Heart left ventricle (tissue), 16 donors: Measurements from ENCODE around the gene FRMD8. TPM values are rescaled to one million over a fixed set of nuclear protein-coding genes. Genes with fewer than 3 reads are reported as not detected.
A peak's percentile ranks its signal among the peaks of the same experiment; 100 is the strongest.

Experiments
- ATAC-seq, 4 donors: fragments of 200-7000 bp; cut with Tn5 transposase; one replicate each; pipeline ENCODE4 v1.9.1; 2020 to 2022; ENCODE audit warnings: moderate library complexity in 4 of 4, mild to moderate bottlenecking in 3 of 4, moderate number of reproducible peaks in 1 of 4
- DNase-seq, 5 donors: peaks; one replicate each; pipeline ENCODE4 v3.0.0-alpha.2; 2020
- H3K27ac ChIP-seq, 12 donors: fragments of 200-600 bp; sonication (generic) in 4 of 12; one replicate each; pipeline versions ENCODE4 v1.5.0 to v1.8.0; 2016 to 2022; ENCODE audit warnings: mild to moderate bottlenecking in 2 of 12
- H3K27me3 ChIP-seq, 9 donors: fragments of 200-600 bp; sonication (generic) in 2 of 9; one replicate each; pipeline versions ENCODE4 v1.5.1 to v1.8.0; 2016 to 2022; ENCODE audit warnings: mild to moderate bottlenecking in 3 of 9
- H3K36me3 ChIP-seq, 9 donors: fragments of 200-600 bp; sonication (generic) in 2 of 9; one replicate each; pipeline versions ENCODE4 v1.5.0 to v1.8.0; 2018 to 2022; ENCODE audit warnings: mild to moderate bottlenecking in 2 of 9
- H3K4me1 ChIP-seq, 12 donors: fragments of 200-600 bp; sonication (generic) in 4 of 12; one replicate each; pipeline versions ENCODE4 v1.5.0 to v1.8.0; 2016 to 2022; ENCODE audit warnings: mild to moderate bottlenecking in 3 of 12
- H3K4me3 ChIP-seq, 12 donors: fragments of 200-600 bp; sonication (generic) in 4 of 12; one replicate each; pipeline versions ENCODE4 v1.5.0 to v1.8.0; 2017 to 2022; ENCODE audit warnings: mild to moderate bottlenecking in 9 of 12, moderate library complexity in 4 of 12
- H3K9me3 ChIP-seq, 12 donors: fragments of 200-600 bp; sonication (generic) in 4 of 12; one replicate each; pipeline versions ENCODE4 v1.5.0 to v1.8.0; 2016 to 2022; ENCODE audit warnings: mild to moderate bottlenecking in 1 of 12
- CTCF ChIP-seq, 12 donors: fragments of 200-600 bp; sonication (generic) in 4 of 12; IDR thresholded peaks; one replicate each; pipeline versions ENCODE4 v1.5.0 to v1.8.0; 2018 to 2022; ENCODE audit warnings: antibody characterized with exemption in 12 of 12, mild to moderate bottlenecking in 5 of 12
- POLR2A ChIP-seq, 2 donors: fragments of 450-650 bp; IDR thresholded peaks; one replicate each; pipeline ENCODE4 v1.6.1; 2017; ENCODE audit warnings: antibody characterized with exemption in 2 of 2, mild to moderate bottlenecking in 2 of 2, moderate library complexity in 2 of 2
- WGBS, 4 donors: extraction: QIAGEN DNeasy Blood & Tissue Kit in 2 of 4; methylation state at CpG; one replicate each; pipeline versions ENCODE4 v1.1.5 to v1.1.7; 2013 to 2018; 5-methylcytosine and 5-hydroxymethylcytosine counted together
- intact Hi-C, 10 donors: fragments of 100-400 bp; cut with DNase I; formaldehyde crosslinking; loops; one replicate each; pipeline versions ENCODE4 v1.11.1 to v1.14.2; 2022
- polyA plus RNA-seq, 2 donors: library from polyadenylated mRNA; stranded (reverse); fragments of 200-250 nt; gene quantifications; one replicate each; pipeline ENCODE4 v1.2.3, GENCODE V29; 2013
- total RNA-seq, 9 donors: library from RNA; depleted of rRNA in 2 of 9; stranded (reverse); fragments of >200 nt in 2 of 9; fragmentation: NEBNext Ultra II Directional in 3 of 9; extraction: Animal tissue kit (Norgen Biotek cat#: 25700) in 3 of 9; gene quantifications; one replicate each; pipeline versions ENCODE4 v1.1.0 to v1.2.4, GENCODE V29; 2016 to 2023
- donor health status: ischemic (EF 13 %, LVEDD 7.1; RV severe dilation, severe dysfunction).
- donor health status: healthy with polysubstance abuse.
- donor health status: DM: no; HTN: yes; CAD: no.
- donor health status: DM: no; HTN: no; CAD: no.
- donor health status: ischemic (EF 25% LVEDD 6.9; RV normal size, moderate dysfunction).
- donor health status: ischemic (EF 25% LVEDD 5.7; RV mildly dilated, moderate dysfunction).
- donor health status: healthy.
- donor health status: DM: yes; HTN: yes; CAD: no.
- donor health status: ischemic (EF 35%, LVEDD 5.7; RV mildly dilated, moderate dysfunction).
- donor health status: nonischemic (EF 11% LVEDD 7.7; RV severe dilation, severe dysfunction).
- donor health status: DM: yes; HTN: yes; CAD: no.
- donor health status: PGD.
- donor health status: ischemic (EF 29% LVEDD 5.4; RV normal size, mild dysfunction).
- donor health status: nonischemic (EF 23%, LVEDD 6.1; RV moderate dilation, normal function).

Gene FRMD8
- total and polyA plus RNA-seq, 11 donors = 6.1 to 24.1 (median 11.3) TPM

- ATAC-seq (no peak), DNase-seq (peak in 1 of 5 donors; percentile 5)
- no peak for TF ChIP-seq CTCF (IDR thresholded peaks at IDR 0.05)
- no peak for TF ChIP-seq POLR2A (IDR thresholded peaks at IDR 0.05)
- Histone ChIP-seq H3K4me1 (peaks cover 0 to 97% (median 88%) of the 10 kb centered on the region in 12 donors), H3K36me3 (peaks cover 2 to 94% (median 81%) of the 10 kb centered on the region in 9 donors), H3K9me3 (no peaks in the 10 kb centered on the region), H3K27me3 (no peaks in the 10 kb centered on the region), H3K27ac (peak overlapping the region in 8 of 12 donors; percentile 32 to 99 (median 57)), H3K4me3 (peak overlapping the region in 8 of 12 donors; percentile 8 to 93 (median 55))
- intact Hi-C loops = no loop called here
- WGBS, 4 donors = 57 to 81% (median 75%) methylated on average over 2 of the region's 2 CpGs
These were observed 47.2 kb downstream of the FRMD8 start for GRCh38 chr11:65433657-65434056.

- peak overlapping the region in 8 of 12 donors; percentile 32 to 80 (median 57) for H3K27ac ChIP-seq
- peaks cover 2 to 94% (median 86%) of the 10 kb centered on the region in 9 donors for H3K36me3 ChIP-seq
- H3K4me3 ChIP-seq = peak overlapping the region in 8 of 12 donors; percentile 5 to 93 (median 27)
- no peaks in the 10 kb centered on the region for H3K27me3 ChIP-seq
- 35 to 45% (median 39%) methylated on average over 6 of the region's 6 CpGs for WGBS, 4 donors
- TF ChIP-seq POLR2A (IDR thresholded peaks at IDR 0.05) (no peak), CTCF (IDR thresholded peaks at IDR 0.05) (no peak)
- intact Hi-C loops = no loop called here
- no peak for ATAC-seq
- no peak for DNase-seq
- no peaks in the 10 kb centered on the region for H3K9me3 ChIP-seq
- H3K4me1 ChIP-seq = peaks cover 0 to 97% (median 88%) of the 10 kb centered on the region in 12 donors
These were observed 47.7 kb downstream of the FRMD8 start for GRCh38 chr11:65434057-65434666.

GRCh38 chr11:65434667-65435410 is 48.4 kb downstream of the FRMD8 start:
- Histone ChIP-seq H3K4me1 (peaks cover 0 to 99% (median 89%) of the 10 kb centered on the region in 12 donors), H3K36me3 (peaks cover 2 to 98% (median 93%) of the 10 kb centered on the region in 9 donors)
- intact Hi-C loops = no loop called here

More at GRCh38 chr11:65434667-65435410, 48.4 kb downstream of the FRMD8 start:
- Histone ChIP-seq H3K9me3 (no peaks in the 10 kb centered on the region), H3K4me3 (peak overlapping the region in 9 of 12 donors; percentile 4 to 93 (median 23)), H3K27me3 (no peaks in the 10 kb centered on the region), H3K27ac (peak overlapping the region in 8 of 12 donors; percentile 16 to 80 (median 57))
- TF ChIP-seq CTCF (IDR thresholded peaks at IDR 0.05) = no peak
- TF ChIP-seq POLR2A (IDR thresholded peaks at IDR 0.05) = no peak
- 62 to 69% (median 65%) methylated on average over 5 of the region's 5 CpGs for whole genome bisulfite sequencing, 4 donors
- ATAC-seq = no peak
- DNase-seq = no peak
